Loucy (cell line): ENCODE data around the gene TEX36.

Source experiments
- H2AFZ ChIP-seq: fragments of 200-600 bp; sonication (generic); 2 replicates; pipeline ENCODE4 v1.6.0; 2016; ENCODE audit warnings: antibody characterized with exemption, mild to moderate bottlenecking, low read length, moderate library complexity
- H3F3A ChIP-seq: fragments of 200-600 bp; 2 replicates; pipeline ENCODE4 v1.6.0; 2016; ENCODE audit warnings: antibody characterized with exemption, low read depth, mild to moderate bottlenecking
- H3K27me3 ChIP-seq: fragments of 200-600 bp; sonication (generic); 2 replicates; pipeline ENCODE4 v1.6.1; 2014; ENCODE audit warnings: low read length, mild to moderate bottlenecking; ENCODE audit not compliant: insufficient read depth, poor library complexity, severe bottlenecking
- H3K36me3 ChIP-seq: fragments of 200-600 bp; sonication (generic); 2 replicates; pipeline ENCODE4 v1.6.1; 2016; ENCODE audit warnings: low read length; ENCODE audit not compliant: insufficient read depth
- H3K4me1 ChIP-seq: fragments of 200-600 bp; sonication (generic); 2 replicates; pipeline ENCODE4 v1.5.1; 2014; ENCODE audit warnings: low read length, mild to moderate bottlenecking; ENCODE audit not compliant: insufficient read depth, poor library complexity, severe bottlenecking
- H3K4me2 ChIP-seq: fragments of 200-600 bp; sonication (generic); 2 replicates; pipeline ENCODE4 v1.6.0; 2014; ENCODE audit warnings: antibody characterized with exemption, low read length, low read depth, mild to moderate bottlenecking; ENCODE audit not compliant: poor library complexity, severe bottlenecking
- H3K4me3 ChIP-seq: fragments of 200-600 bp; sonication (generic); 2 replicates; pipeline ENCODE4 v1.5.1; 2014; ENCODE audit warnings: low read length, mild to moderate bottlenecking, mixed read lengths; ENCODE audit not compliant: poor library complexity, severe bottlenecking
- H3K79me2 ChIP-seq: fragments of 200-600 bp; sonication (generic); 2 replicates; pipeline ENCODE4 v1.6.1; 2014; ENCODE audit warnings: low read length; ENCODE audit not compliant: insufficient read depth
- H3K9ac ChIP-seq: fragments of 200-600 bp; sonication (generic); 2 replicates; pipeline ENCODE4 v1.6.0; 2014; ENCODE audit warnings: mild to moderate bottlenecking, low read depth, low read length, moderate library complexity; ENCODE audit not compliant: poor library complexity, severe bottlenecking
- H3K9me2 ChIP-seq: fragments of 200-600 bp; sonication (generic); replicated peaks from 2 replicates; pipeline ENCODE4 v1.6.1; 2016; ENCODE audit warnings: low read depth, low read length, mixed read lengths
- H3K9me3 ChIP-seq: fragments of 200-600 bp; sonication (generic); 2 replicates; pipeline ENCODE4 v1.6.1; 2014; ENCODE audit warnings: mild to moderate bottlenecking, antibody characterized with exemption, low read length, low read depth; ENCODE audit not compliant: insufficient read depth
- H4K20me1 ChIP-seq: fragments of 200-600 bp; sonication (generic); 2 replicates; pipeline ENCODE4 v1.6.0; 2014; ENCODE audit warnings: antibody characterized with exemption, low read length, mild to moderate bottlenecking; ENCODE audit not compliant: insufficient read depth, poor library complexity, severe bottlenecking
- EZH2phosphoT487 ChIP-seq: fragments of 200-600 bp; IDR thresholded peaks from 2 replicates; pipeline ENCODE4 v1.6.1; 2018; ENCODE audit warnings: antibody characterized with exemption, mild to moderate bottlenecking, moderate library complexity, borderline replicate concordance
- TF ChIP-seq, protein P1 (sequence below): fragments of 200-600 bp; sonication (generic); conservative IDR thresholded peaks from 2 replicates; pipeline ENCODE4 v1.5.1; 2014; ENCODE audit warnings: mild to moderate bottlenecking, antibody characterized with exemption, low read length

Gene TEX36

DNA sequence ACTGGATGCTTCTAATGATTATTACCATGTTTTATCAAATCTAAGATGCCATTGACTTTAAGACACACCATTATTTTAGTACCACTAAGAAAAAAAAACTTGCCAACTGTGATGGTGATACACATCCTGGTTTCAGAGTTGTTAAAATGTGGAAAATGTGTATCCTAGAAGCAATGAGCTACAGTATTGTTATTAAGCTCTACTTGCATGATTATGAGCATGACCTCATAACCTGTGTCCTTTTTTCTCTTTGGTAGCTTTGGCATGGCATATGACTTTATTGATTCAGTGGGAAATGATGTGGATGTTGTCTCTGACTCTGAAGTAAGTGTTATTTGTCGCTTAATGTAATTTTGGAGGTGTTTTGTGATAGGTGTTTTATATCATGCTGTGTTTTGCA lies 39.8 kb upstream of the TEX36 start:
- Histone ChIP-seq H3K4me1 (peaks cover 29% of the 10 kb centered on the region), H3K4me2 (peak overlapping the region; percentile 84), H3K9me3 (no peaks in the 10 kb centered on the region), H2AFZ (no peak overlapping the region), H3K9ac (peak overlapping the region; percentile 97), H3F3A (no peaks in the 10 kb centered on the region), H3K9me2 (no peaks in the 10 kb centered on the region), H3K36me3 (peaks cover 52% of the 10 kb centered on the region), H3K79me2 (peaks cover 42% of the 10 kb centered on the region), H4K20me1 (peaks cover 38% of the 10 kb centered on the region), H3K4me3 (peak overlapping the region; percentile 98), H3K27me3 (no peaks in the 10 kb centered on the region)
- TF ChIP-seq EZH2phosphoT487, result no peak
- TF ChIP-seq, protein P1, sequence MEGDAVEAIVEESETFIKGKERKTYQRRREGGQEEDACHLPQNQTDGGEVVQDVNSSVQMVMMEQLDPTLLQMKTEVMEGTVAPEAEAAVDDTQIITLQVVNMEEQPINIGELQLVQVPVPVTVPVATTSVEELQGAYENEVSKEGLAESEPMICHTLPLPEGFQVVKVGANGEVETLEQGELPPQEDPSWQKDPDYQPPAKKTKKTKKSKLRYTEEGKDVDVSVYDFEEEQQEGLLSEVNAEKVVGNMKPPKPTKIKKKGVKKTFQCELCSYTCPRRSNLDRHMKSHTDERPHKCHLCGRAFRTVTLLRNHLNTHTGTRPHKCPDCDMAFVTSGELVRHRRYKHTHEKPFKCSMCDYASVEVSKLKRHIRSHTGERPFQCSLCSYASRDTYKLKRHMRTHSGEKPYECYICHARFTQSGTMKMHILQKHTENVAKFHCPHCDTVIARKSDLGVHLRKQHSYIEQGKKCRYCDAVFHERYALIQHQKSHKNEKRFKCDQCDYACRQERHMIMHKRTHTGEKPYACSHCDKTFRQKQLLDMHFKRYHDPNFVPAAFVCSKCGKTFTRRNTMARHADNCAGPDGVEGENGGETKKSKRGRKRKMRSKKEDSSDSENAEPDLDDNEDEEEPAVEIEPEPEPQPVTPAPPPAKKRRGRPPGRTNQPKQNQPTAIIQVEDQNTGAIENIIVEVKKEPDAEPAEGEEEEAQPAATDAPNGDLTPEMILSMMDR, result no peak

DNA sequence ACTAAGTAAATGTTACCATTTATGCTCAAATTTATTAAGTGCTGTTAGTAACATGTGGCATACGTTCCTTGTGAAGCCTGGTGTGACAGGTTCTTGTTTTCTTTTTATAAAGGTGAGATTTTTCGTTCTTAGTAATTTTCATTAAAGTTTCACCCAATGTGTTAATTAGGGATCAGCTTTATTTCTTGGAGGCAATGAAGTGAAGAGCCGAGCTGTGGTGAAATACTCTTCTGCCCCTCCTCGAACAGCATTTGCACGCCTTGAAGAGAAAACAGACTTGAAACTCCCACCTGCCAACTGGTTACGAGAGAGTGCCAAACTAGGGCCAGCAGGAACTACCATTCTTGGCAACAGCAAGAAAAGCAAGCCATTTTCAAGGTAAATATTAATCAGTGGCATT lies 38.1 kb upstream of the TEX36 start:
- no peak for TF ChIP-seq EZH2phosphoT487
- TF ChIP-seq, protein P1, result no peak
- H3F3A ChIP-seq, result no peaks in the 10 kb centered on the region
- H3K27me3 ChIP-seq, result no peaks in the 10 kb centered on the region
- H3K4me3 ChIP-seq, result peak overlapping the region; percentile 98
- H3K4me2 ChIP-seq, result peak overlapping the region; percentile 84
- H3K9me3 ChIP-seq, result no peaks in the 10 kb centered on the region
- H2AFZ ChIP-seq, result no peak overlapping the region
- H3K36me3 ChIP-seq, result peaks cover 35% of the 10 kb centered on the region; the same call in 1 of the 2 replicates
- H3K79me2 ChIP-seq, result peaks cover 42% of the 10 kb centered on the region
- peaks cover 29% of the 10 kb centered on the region for H3K4me1 ChIP-seq
- peaks cover 38% of the 10 kb centered on the region for H4K20me1 ChIP-seq
- H3K9me2 ChIP-seq, result no peaks in the 10 kb centered on the region
- peak overlapping the region; percentile 97 for H3K9ac ChIP-seq

DNA sequence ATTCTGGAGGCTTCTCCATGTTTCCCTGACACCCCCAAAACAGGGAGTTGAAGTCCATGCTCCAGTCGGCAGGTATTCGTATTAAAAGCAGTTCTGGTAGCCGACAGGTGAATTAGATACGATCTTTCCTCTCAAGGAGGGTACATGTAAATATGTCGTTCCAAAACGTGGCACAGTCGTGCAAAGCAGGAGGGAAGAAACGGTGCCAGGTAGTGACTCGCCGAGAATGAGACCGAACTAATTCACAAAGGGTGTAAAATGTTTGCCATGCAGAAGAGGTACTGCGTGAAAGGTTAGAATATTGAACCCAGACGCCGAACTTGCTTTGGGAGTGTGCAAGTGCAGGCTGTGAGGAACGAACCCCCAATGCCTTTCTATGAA lies 37.0 kb upstream of the TEX36 start:
- H3K4me2 ChIP-seq, result peak overlapping the region; percentile 84
- peak overlapping the region; percentile 98 for H3K4me3 ChIP-seq
- peak overlapping the region; percentile 97 for H3K9ac ChIP-seq
- peaks cover 38% of the 10 kb centered on the region for H4K20me1 ChIP-seq
- peak overlapping the region; percentile 79 for H2AFZ ChIP-seq
- H3K36me3 ChIP-seq, result peaks cover 25% of the 10 kb centered on the region; the same call in 1 of the 2 replicates
- no peaks in the 10 kb centered on the region for H3K9me2 ChIP-seq
- peaks cover 29% of the 10 kb centered on the region for H3K4me1 ChIP-seq
- H3F3A ChIP-seq, result no peaks in the 10 kb centered on the region
- peaks cover 42% of the 10 kb centered on the region for H3K79me2 ChIP-seq
- H3K27me3 ChIP-seq, result no peaks in the 10 kb centered on the region
- no peak for TF ChIP-seq EZH2phosphoT487
- TF ChIP-seq, protein P1, result no peak
- H3K9me3 ChIP-seq, result no peaks in the 10 kb centered on the region
